HCT116 (cell line): ENCODE results near the gene WDR5.

Source experiments
- CTCF ChIP-seq, 3 experiments: fragments of 200-600 bp in 1 of 3; sonication (generic) in 1 of 3; IDR thresholded peaks in 2 of 3; conservative IDR thresholded peaks in 1 of 3; 2 replicates each; pipeline ENCODE4 v1.5.1; 2012 to 2017; ENCODE audit warnings: low read depth in 2 of 3, low read length in 2 of 3, antibody characterized with exemption in 1 of 3, borderline replicate concordance in 1 of 3, control low read depth in 1 of 3, mild to moderate bottlenecking in 1 of 3, mixed read lengths in 1 of 3, mixed run types in 1 of 3, moderate library complexity in 1 of 3; ENCODE audit not compliant: insufficient read depth in 1 of 3
- EGR1 ChIP-seq: IDR thresholded peaks from 2 replicates; pipeline ENCODE4 v1.6.1; 2012; ENCODE audit warnings: low read depth
- EZH2 ChIP-seq: fragments of 200-600 bp; sonication (generic); IDR thresholded peaks from 2 replicates; pipeline ENCODE4 v1.6.1; 2017; ENCODE audit warnings: antibody characterized with exemption, mixed run types
- JUND ChIP-seq: IDR thresholded peaks from 2 replicates; pipeline ENCODE4 v1.6.1; 2012
- MAX ChIP-seq: IDR thresholded peaks from 2 replicates; pipeline ENCODE4 v1.6.1; 2012
- POLR2A ChIP-seq: IDR thresholded peaks from 2 replicates; pipeline ENCODE4 v1.7.0; 2011; ENCODE audit warnings: borderline replicate concordance; ENCODE audit not compliant: insufficient read depth, insufficient read length; ENCODE audit errors: extremely low read depth
- RAD21 ChIP-seq: IDR thresholded peaks from 2 replicates; pipeline ENCODE4 v1.6.1; 2012; ENCODE audit warnings: low read depth, mild to moderate bottlenecking
- REST ChIP-seq: IDR thresholded peaks from 2 replicates; pipeline ENCODE4 v1.6.1; 2012; ENCODE audit warnings: low read depth
- SIN3A ChIP-seq: IDR thresholded peaks from 2 replicates; pipeline ENCODE4 v1.6.1; 2012; ENCODE audit warnings: low read depth
- SP1 ChIP-seq: IDR thresholded peaks from 2 replicates; pipeline ENCODE4 v1.6.1; 2012; ENCODE audit warnings: low read depth
- YY1 ChIP-seq: IDR thresholded peaks from 2 replicates; pipeline ENCODE4 v1.6.1; 2011; ENCODE audit warnings: low read length, low read depth, moderate library complexity, mild to moderate bottlenecking; ENCODE audit not compliant: insufficient replicate concordance; ENCODE audit errors: extremely low read depth
- ZNF274 ChIP-seq: fragments of 200-500 bp; sonication (Bioruptor generic); IDR thresholded peaks from 2 replicates; pipeline ENCODE4 v1.6.1; 2014; ENCODE audit warnings: mild to moderate bottlenecking, low read depth, low read length, inconsistent platforms

DNA sequence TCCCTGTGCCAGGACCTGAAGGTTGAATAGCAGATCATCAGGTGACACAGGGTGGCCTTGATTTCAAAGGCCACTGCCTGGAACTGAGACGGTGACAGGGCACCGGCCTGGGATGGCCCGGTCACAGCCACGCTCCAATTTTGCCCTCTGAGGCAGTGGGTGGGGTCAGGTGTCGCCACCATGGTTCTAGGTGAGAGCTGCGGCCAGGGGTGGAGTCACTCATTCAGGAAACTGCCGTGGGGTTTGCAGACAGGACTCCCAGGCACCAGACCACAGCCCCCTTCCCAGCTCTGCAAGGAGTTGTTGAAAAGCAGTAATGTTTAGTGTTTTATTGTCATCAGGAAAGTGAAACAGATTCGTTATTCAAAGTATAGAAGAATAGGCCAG lies 45.8 kb downstream of the WDR5 start:
- TF ChIP-seq SP1, result no peak
- no peak for TF ChIP-seq CTCF (IDR thresholded peaks at IDR 0.05 in 2 of 3, conservative IDR thresholded peaks at IDR 0.05 in 1 of 3; ENCODE audit: borderline replicate concordance in 1 of 3, insufficient read depth in 1 of 3, low read depth in 2 of 3, low read length in 2 of 3)
- TF ChIP-seq SIN3A, result no peak
- no peak for TF ChIP-seq EZH2
- no peak for TF ChIP-seq RAD21
- no peak for TF ChIP-seq POLR2A
- no peak for TF ChIP-seq EGR1
- TF ChIP-seq REST, result no peak
- TF ChIP-seq MAX, result no peak
- no peak for TF ChIP-seq ZNF274
- TF ChIP-seq YY1, result no peak
- no peak for TF ChIP-seq JUND
